ENCODE measurements around the gene CCDC167.

CCDC167 gene

GRCh38 chr6:37467718-37468117, 32.0 kb downstream of the CCDC167 start:
- Histone ChIP-seq H3K27me3 (ENCODE audit: insufficient read depth, low read length) (no peaks in the 10 kb centered on the region), H3K4me3 (ENCODE audit: low read depth, low read length) (no peak overlapping the region), H3K36me3 (ENCODE audit: insufficient read depth, low read length) (peaks cover 62% of the 10 kb centered on the region), H3K4me1 (ENCODE audit: control insufficient read depth, insufficient read depth, low read length, unreplicated experiment) (no peaks in the 10 kb centered on the region), H2AFZ (ENCODE audit: low read length, unreplicated experiment) (no peak overlapping the region), H3K79me2 (ENCODE audit: control insufficient read depth, insufficient read depth, low read length, unreplicated experiment) (no peaks in the 10 kb centered on the region), H3K27ac (ENCODE audit: low read depth, low read length) (no peak overlapping the region)

DNA sequence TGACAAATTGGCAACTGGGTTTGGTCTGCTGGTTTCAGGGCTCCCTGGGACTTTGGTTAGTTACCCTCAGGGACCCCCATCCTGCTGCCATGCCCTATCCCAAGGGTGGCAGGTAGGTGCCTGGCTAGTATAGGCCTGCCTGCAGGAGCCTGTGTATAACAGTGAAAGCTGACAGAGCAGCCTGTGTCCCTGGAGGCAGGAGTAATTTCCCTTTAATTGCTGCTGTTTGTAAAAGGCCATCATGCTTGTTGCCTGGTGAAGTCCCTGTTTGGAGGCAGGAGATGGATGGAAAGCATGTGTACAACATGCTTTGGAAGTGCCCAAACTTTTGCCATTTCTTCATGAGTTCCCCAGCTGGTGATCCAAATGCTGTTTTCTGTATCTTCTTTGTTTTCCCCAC, 36.6 kb downstream of the CCDC167 start:
- peaks cover 67% of the 10 kb centered on the region for H3K36me3 ChIP-seq (ENCODE audit: insufficient read depth, low read length)
- no peaks in the 10 kb centered on the region for H3K27me3 ChIP-seq (ENCODE audit: insufficient read depth, low read length)
- H2AFZ ChIP-seq (ENCODE audit: low read length, unreplicated experiment): no peak overlapping the region
- no peaks in the 10 kb centered on the region for H3K4me1 ChIP-seq (ENCODE audit: control insufficient read depth, insufficient read depth, low read length, unreplicated experiment)
- no peak overlapping the region for H3K4me3 ChIP-seq (ENCODE audit: low read depth, low read length)
- no peak overlapping the region for H3K27ac ChIP-seq (ENCODE audit: low read depth, low read length)
- H3K79me2 ChIP-seq (ENCODE audit: control insufficient read depth, insufficient read depth, low read length, unreplicated experiment): no peaks in the 10 kb centered on the region

DNA sequence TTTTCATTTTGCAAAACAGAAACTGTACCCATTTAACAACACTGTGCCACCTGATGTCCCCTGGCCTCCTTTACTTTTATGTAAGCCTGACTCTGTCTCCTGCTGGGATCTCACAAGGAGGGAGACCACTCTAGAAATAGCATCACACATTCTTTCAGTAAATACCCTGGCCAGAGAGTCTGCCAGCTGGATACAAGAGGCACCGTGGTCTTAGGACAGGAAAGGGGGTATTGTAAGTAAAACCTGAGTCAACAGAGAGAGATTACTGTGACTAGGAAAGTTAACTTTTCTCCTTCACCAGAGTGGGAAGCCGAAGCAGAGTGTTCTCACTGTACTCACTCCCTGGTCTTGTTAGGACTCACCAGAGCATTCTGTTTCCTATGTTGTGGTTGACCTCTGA, 38.9 kb downstream of the CCDC167 start:
- Histone ChIP-seq H2AFZ (ENCODE audit: low read length, unreplicated experiment) (no peak overlapping the region), H3K4me3 (ENCODE audit: low read depth, low read length) (no peak overlapping the region), H3K79me2 (ENCODE audit: control insufficient read depth, insufficient read depth, low read length, unreplicated experiment) (no peaks in the 10 kb centered on the region), H3K4me1 (ENCODE audit: control insufficient read depth, insufficient read depth, low read length, unreplicated experiment) (peaks cover 21% of the 10 kb centered on the region), H3K27me3 (ENCODE audit: insufficient read depth, low read length) (no peaks in the 10 kb centered on the region), H3K27ac (ENCODE audit: low read depth, low read length) (no peak overlapping the region), H3K36me3 (ENCODE audit: insufficient read depth, low read length) (peaks cover 46% of the 10 kb centered on the region)

GRCh38 chr6:37459981-37460800, 39.5 kb downstream of the CCDC167 start:
- Histone ChIP-seq H3K27me3 (ENCODE audit: insufficient read depth, low read length) (no peaks in the 10 kb centered on the region), H3K79me2 (ENCODE audit: control insufficient read depth, insufficient read depth, low read length, unreplicated experiment) (peaks cover 2% of the 10 kb centered on the region), H3K4me1 (ENCODE audit: control insufficient read depth, insufficient read depth, low read length, unreplicated experiment) (peaks cover 27% of the 10 kb centered on the region), H2AFZ (ENCODE audit: low read length, unreplicated experiment) (no peak overlapping the region), H3K36me3 (ENCODE audit: insufficient read depth, low read length) (peaks cover 46% of the 10 kb centered on the region), H3K4me3 (ENCODE audit: low read depth, low read length) (no peak overlapping the region), H3K27ac (ENCODE audit: low read depth, low read length) (no peak overlapping the region)

DNA sequence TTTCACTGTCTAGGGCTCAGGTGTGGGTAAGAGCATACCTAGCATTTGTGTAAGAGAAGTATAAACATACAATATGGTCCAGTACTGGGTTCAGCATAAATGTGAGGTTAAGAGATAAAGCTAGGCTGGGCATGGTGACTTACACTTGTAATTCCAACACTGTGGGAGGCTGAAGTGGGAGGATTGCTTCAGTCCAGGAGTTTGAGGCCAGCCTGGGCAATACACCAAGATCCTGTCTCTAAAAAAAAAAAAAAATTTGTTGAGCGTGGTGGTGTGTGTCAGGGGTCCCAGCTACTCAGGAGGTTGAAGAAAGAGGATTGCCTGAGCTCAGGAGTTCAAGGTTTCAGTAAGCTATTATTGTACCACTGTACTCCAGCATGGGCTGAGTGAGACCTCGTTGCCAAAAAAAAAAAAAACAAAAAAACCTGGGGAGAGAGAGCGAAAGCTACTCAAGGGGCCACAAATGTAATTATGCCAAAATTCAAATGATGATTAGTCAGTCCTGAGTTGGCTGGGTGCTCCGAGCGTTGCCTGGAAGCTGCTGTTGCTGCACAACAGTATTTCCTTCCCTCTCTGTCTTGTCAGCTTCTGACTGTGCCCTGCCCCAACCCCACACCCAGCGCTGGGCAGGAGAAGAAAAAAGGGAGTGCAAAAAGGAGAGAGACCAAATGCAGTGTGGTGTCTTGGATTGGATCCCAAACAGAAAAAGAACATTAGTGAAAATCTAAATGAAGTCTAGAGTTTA, 42.7 kb downstream of the CCDC167 start:
- Histone ChIP-seq H3K27ac (ENCODE audit: low read depth, low read length) (peak overlapping the region; percentile 93), H3K4me3 (ENCODE audit: low read depth, low read length) (peak overlapping the region; percentile 32), H3K4me1 (ENCODE audit: control insufficient read depth, insufficient read depth, low read length, unreplicated experiment) (peaks cover 45% of the 10 kb centered on the region), H2AFZ (ENCODE audit: low read length, unreplicated experiment) (no peak overlapping the region), H3K27me3 (ENCODE audit: insufficient read depth, low read length) (no peaks in the 10 kb centered on the region), H3K36me3 (ENCODE audit: insufficient read depth, low read length) (peaks cover 35% of the 10 kb centered on the region), H3K79me2 (ENCODE audit: control insufficient read depth, insufficient read depth, low read length, unreplicated experiment) (peaks cover 7% of the 10 kb centered on the region)

GRCh38 chr6:37456126-37456525, 43.6 kb downstream of the CCDC167 start:
- peaks cover 7% of the 10 kb centered on the region for H3K79me2 ChIP-seq (ENCODE audit: control insufficient read depth, insufficient read depth, low read length, unreplicated experiment)
- no peak overlapping the region for H2AFZ ChIP-seq (ENCODE audit: low read length, unreplicated experiment)
- H3K27ac ChIP-seq (ENCODE audit: low read depth, low read length): peak overlapping the region; percentile 93
- H3K4me1 ChIP-seq (ENCODE audit: control insufficient read depth, insufficient read depth, low read length, unreplicated experiment): peaks cover 45% of the 10 kb centered on the region
- peak overlapping the region; percentile 32 for H3K4me3 ChIP-seq (ENCODE audit: low read depth, low read length)
- no peaks in the 10 kb centered on the region for H3K27me3 ChIP-seq (ENCODE audit: insufficient read depth, low read length)
- peaks cover 32% of the 10 kb centered on the region for H3K36me3 ChIP-seq (ENCODE audit: insufficient read depth, low read length)

DNA sequence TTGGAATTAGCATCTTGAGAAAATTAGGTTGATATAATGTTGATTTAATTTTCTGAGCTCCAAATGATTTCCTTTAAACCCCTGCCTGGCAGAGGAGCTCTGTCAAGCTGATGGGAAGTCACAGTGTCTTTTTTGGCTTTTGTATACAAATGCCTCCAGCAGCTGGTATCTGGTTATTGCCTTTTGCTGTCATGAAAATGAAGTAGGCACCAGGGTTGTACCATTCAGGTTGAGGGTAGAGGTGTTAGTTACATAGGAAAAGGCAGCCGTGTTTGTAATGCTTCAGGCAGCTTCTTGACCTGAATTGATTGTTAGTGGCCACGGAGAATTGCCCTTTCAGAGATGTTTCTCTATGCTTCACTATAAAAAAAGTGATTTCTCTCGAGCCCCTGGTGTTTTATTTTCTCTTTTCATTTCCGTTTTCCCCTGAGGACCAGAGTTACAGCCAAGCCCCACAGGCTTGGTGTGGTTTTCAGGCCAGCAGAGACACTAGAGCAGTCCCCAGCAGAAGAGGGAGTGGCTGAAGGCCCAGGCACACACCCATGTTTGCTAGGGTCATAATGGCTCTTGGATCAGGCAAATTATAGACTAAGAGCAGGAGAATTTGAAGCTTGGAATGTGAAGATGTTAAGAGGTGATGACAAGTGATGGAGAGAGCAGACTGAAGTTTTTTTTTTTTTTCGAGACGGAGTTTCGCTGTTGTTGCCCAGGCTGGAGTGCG, 45.1 kb downstream of the CCDC167 start:
- no peak overlapping the region for H2AFZ ChIP-seq (ENCODE audit: low read length, unreplicated experiment)

GRCh38 chr6:37452522-37452921, 47.2 kb downstream of the CCDC167 start:
- Histone ChIP-seq H3K36me3 (ENCODE audit: insufficient read depth, low read length) (peaks cover 39% of the 10 kb centered on the region; the same call in 1 of the 2 replicates), H3K79me2 (ENCODE audit: control insufficient read depth, insufficient read depth, low read length, unreplicated experiment) (peaks cover 7% of the 10 kb centered on the region), H3K4me3 (ENCODE audit: low read depth, low read length) (no peak overlapping the region), H2AFZ (ENCODE audit: low read length, unreplicated experiment) (no peak overlapping the region), H3K27ac (ENCODE audit: low read depth, low read length) (no peak overlapping the region), H3K27me3 (ENCODE audit: insufficient read depth, low read length) (no peaks in the 10 kb centered on the region), H3K4me1 (ENCODE audit: control insufficient read depth, insufficient read depth, low read length, unreplicated experiment) (peaks cover 41% of the 10 kb centered on the region)

More for the DNA sequence above, 45.1 kb downstream of the CCDC167 start:
- peaks cover 35% of the 10 kb centered on the region for H3K36me3 ChIP-seq (ENCODE audit: insufficient read depth, low read length)
- no peak overlapping the region for H3K4me3 ChIP-seq (ENCODE audit: low read depth, low read length)
- peaks cover 7% of the 10 kb centered on the region for H3K79me2 ChIP-seq (ENCODE audit: control insufficient read depth, insufficient read depth, low read length, unreplicated experiment)
- no peaks in the 10 kb centered on the region for H3K27me3 ChIP-seq (ENCODE audit: insufficient read depth, low read length)
- H3K4me1 ChIP-seq (ENCODE audit: control insufficient read depth, insufficient read depth, low read length, unreplicated experiment): peaks cover 45% of the 10 kb centered on the region
- peak overlapping the region; percentile 93 for H3K27ac ChIP-seq (ENCODE audit: low read depth, low read length)

DNA sequence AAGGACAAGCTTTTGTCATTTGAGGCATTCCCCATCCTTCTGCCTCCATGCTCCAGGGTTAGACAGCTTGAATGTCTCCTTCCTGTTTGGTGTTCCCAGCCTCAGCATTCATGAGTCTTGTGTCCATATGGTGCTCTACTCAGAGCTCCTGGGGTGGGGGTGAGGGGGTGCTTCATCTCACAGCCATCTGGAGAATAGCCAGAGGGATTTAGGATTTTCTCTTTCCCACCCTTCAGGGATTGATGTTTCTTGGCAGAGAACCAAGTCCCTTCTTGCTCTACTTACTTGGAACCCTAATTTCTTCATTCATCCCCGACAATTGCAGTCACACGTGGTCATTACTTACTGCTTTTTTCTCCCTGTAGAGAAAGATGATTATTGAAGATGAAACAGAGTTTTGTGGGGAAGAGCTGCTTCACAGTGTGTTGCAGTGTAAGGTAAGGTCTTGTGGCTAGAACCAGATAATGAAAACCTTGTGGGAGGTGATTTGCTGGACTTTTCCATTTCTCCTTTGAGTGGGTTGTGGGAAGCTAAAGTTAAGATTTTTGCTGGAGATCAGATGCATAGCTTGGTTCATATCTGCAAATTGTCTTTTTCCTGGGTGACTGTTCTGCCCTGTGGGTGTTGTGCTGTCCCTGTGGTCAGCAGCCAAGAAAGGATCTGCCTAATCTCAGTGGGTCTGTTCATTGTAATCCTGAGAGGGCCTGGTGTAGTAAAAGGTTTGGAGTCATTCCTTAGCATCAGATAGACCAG, 48.1 kb downstream of the CCDC167 start:
- H3K79me2 ChIP-seq (ENCODE audit: control insufficient read depth, insufficient read depth, low read length, unreplicated experiment): peaks cover 7% of the 10 kb centered on the region
- no peak overlapping the region for H3K4me3 ChIP-seq (ENCODE audit: low read depth, low read length)
- H3K27me3 ChIP-seq (ENCODE audit: insufficient read depth, low read length): no peaks in the 10 kb centered on the region
- H3K27ac ChIP-seq (ENCODE audit: low read depth, low read length): no peak overlapping the region
- no peak overlapping the region for H2AFZ ChIP-seq (ENCODE audit: low read length, unreplicated experiment)
- H3K4me1 ChIP-seq (ENCODE audit: control insufficient read depth, insufficient read depth, low read length, unreplicated experiment): peaks cover 32% of the 10 kb centered on the region
- H3K36me3 ChIP-seq (ENCODE audit: insufficient read depth, low read length): peaks cover 44% of the 10 kb centered on the region

DNA sequence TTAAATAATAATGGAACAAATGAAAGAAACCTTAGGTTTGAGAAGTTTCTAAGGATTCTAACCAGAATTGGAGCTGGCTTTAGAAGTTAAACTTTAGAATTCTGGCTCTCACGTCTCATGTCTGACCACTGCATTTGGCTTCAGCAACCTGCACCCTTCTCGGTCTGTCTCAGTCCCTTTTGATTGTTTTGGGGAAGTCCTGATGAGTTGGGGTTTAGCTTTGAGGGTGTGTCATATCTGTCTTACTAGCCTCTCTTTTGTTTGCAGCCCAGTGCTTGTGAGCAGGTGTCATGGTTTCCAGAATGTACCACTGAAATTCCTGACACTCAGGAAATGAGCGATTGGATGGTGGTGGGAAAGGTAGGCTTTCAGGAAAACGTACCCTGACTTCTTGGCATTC, 49.7 kb downstream of the CCDC167 start:
- peaks cover 47% of the 10 kb centered on the region for H3K36me3 ChIP-seq (ENCODE audit: insufficient read depth, low read length)
- no peak overlapping the region for H2AFZ ChIP-seq (ENCODE audit: low read length, unreplicated experiment)

More for the DNA sequence above, 49.7 kb downstream of the CCDC167 start:
- Histone ChIP-seq H3K79me2 (ENCODE audit: control insufficient read depth, insufficient read depth, low read length, unreplicated experiment) (peaks cover 3% of the 10 kb centered on the region), H3K4me3 (ENCODE audit: low read depth, low read length) (no peak overlapping the region), H3K27ac (ENCODE audit: low read depth, low read length) (no peak overlapping the region), H3K4me1 (ENCODE audit: control insufficient read depth, insufficient read depth, low read length, unreplicated experiment) (peaks cover 16% of the 10 kb centered on the region), H3K27me3 (ENCODE audit: insufficient read depth, low read length) (no peaks in the 10 kb centered on the region)
